SK-N-SH (cell line): ENCODE results near the gene SNX8. TPM values are rescaled to one million over a fixed set of nuclear protein-coding genes. Genes with fewer than 3 reads are reported as not detected.

ENCODE experiments used
- CTCF ChIA-PET: fragments of 300-600, 350-600 bp; formaldehyde crosslinking; extraction: SDS; loops from one replicate; lab custom pipeline; 2021; lab: Yijun Ruan, JAX
- POLR2A ChIA-PET: fragments of 350-600 bp; sonication (Branson Sonifier 250); formaldehyde crosslinking; extraction: SDS; loops from one replicate; lab custom pipeline; 2020; ENCODE audit warnings: antibody characterized with exemption, inconsistent platforms; lab: Yijun Ruan, JAX
- DNase-seq: peaks from one replicate; pipeline ENCODE4 v3.0.0; 2012
- H2AFZ ChIP-seq: fragments of 200-600 bp; sonication (generic); 2 replicates; pipeline ENCODE4 v1.8.1; 2016; ENCODE audit warnings: antibody characterized with exemption, mild to moderate bottlenecking, low read depth
- H3F3A ChIP-seq: fragments of 200-600 bp; sonication (generic); replicated peaks from 2 replicates; pipeline ENCODE3; 2016; ENCODE audit warnings: antibody characterized with exemption, mild to moderate bottlenecking; ENCODE audit not compliant: insufficient read depth
- H3K27ac ChIP-seq, 2 experiments: fragments of 200-500 bp in 1 of 2; fragments of 200-600 bp in 1 of 2; sonication (Bioruptor generic) in 1 of 2; sonication (generic), shearing (Covaris generic) in 1 of 2; 2 replicates each; pipeline versions ENCODE4 v1.5.1 to v1.6.1; 2014 to 2016; ENCODE audit warnings: low read depth in 2 of 2, inconsistent platforms in 1 of 2, low read length in 1 of 2, mild to moderate bottlenecking in 1 of 2, mixed read lengths in 1 of 2
- H3K27me3 ChIP-seq: fragments of 200-600 bp; sonication (generic), shearing (Covaris generic); 2 replicates; pipeline ENCODE4 v1.6.1; 2016; ENCODE audit warnings: mixed run types; ENCODE audit not compliant: insufficient read depth
- H3K36me3 ChIP-seq, 2 experiments: fragments of 200-500 bp in 1 of 2; fragments of 200-600 bp in 1 of 2; sonication (Bioruptor generic) in 1 of 2; sonication (generic) in 1 of 2; replicated peaks in 1 of 2; 2 replicates each; pipeline versions ENCODE3 to v1.5.1; 2014 to 2016; ENCODE audit warnings: low read length in 1 of 2, mild to moderate bottlenecking in 1 of 2; ENCODE audit not compliant: insufficient read depth in 2 of 2, control insufficient read depth in 1 of 2
- H3K4me1 ChIP-seq, 2 experiments: fragments of 200-500 bp in 1 of 2; fragments of 200-600 bp in 1 of 2; sonication (Bioruptor generic) in 1 of 2; sonication (generic), shearing (Covaris generic) in 1 of 2; 2 replicates each; pipeline versions ENCODE4 v1.5.1 to v1.6.1; 2014 to 2016; ENCODE audit warnings: low read depth in 1 of 2, low read length in 1 of 2, mixed run types in 1 of 2; ENCODE audit not compliant: insufficient read depth in 2 of 2, control insufficient read depth in 1 of 2
- H3K4me2 ChIP-seq: fragments of 200-600 bp; sonication (generic), shearing (Covaris generic); 2 replicates; pipeline ENCODE4 v1.6.1; 2017; ENCODE audit warnings: mixed run types
- H3K4me3 ChIP-seq, 2 experiments: fragments of 200-500 bp in 1 of 2; fragments of 200-600 bp in 1 of 2; sonication (Bioruptor generic) in 1 of 2; sonication (generic), shearing (Covaris generic) in 1 of 2; 2 replicates each; pipeline versions ENCODE4 v1.5.1 to v1.8.1; 2014 to 2016; ENCODE audit warnings: low read depth in 2 of 2, inconsistent platforms in 1 of 2, low read length in 1 of 2, mild to moderate bottlenecking in 1 of 2, mixed read lengths in 1 of 2, moderate library complexity in 1 of 2
- H3K79me2 ChIP-seq: fragments of 200-600 bp; sonication (generic); 2 replicates; pipeline ENCODE4 v1.8.1; 2017; ENCODE audit warnings: mild to moderate bottlenecking; ENCODE audit not compliant: insufficient read depth
- H3K9ac ChIP-seq: fragments of 200-600 bp; sonication (generic); 2 replicates; pipeline ENCODE4 v1.6.1; 2017; ENCODE audit warnings: mixed run types
- H3K9me2 ChIP-seq: fragments of 200-600 bp; sonication (generic); 2 replicates; pipeline ENCODE4 v1.6.1; 2017; ENCODE audit warnings: mixed run types
- H3K9me3 ChIP-seq: fragments of 200-600 bp; sonication (generic); 2 replicates; pipeline ENCODE4 v1.6.1; 2017; ENCODE audit warnings: mixed run types, mild to moderate bottlenecking, moderate library complexity
- H4K20me1 ChIP-seq: fragments of 200-600 bp; sonication (generic); 2 replicates; pipeline ENCODE4 v1.6.1; 2017; ENCODE audit warnings: mild to moderate bottlenecking, mixed run types; ENCODE audit not compliant: insufficient read depth
- CHD2 ChIP-seq: fragments of 150-350 bp; IDR thresholded peaks from 2 replicates; pipeline ENCODE4 v1.6.1; 2018; ENCODE audit warnings: low read length; ENCODE audit not compliant: partially characterized antibody
- ELF1 ChIP-seq: IDR thresholded peaks from 2 replicates; pipeline ENCODE4 v1.4.0; 2012
- EP300 ChIP-seq, 2 experiments: IDR thresholded peaks; 2 replicates each; pipeline versions ENCODE4 v1.4.0 to v1.6.1; 2012; ENCODE audit warnings: borderline replicate concordance in 1 of 2, low read depth in 1 of 2, low read length in 1 of 2
- FOSL2 ChIP-seq: IDR thresholded peaks from 2 replicates; pipeline ENCODE4 v1.4.0; 2012; ENCODE audit warnings: low read depth, mild to moderate bottlenecking, moderate library complexity, borderline replicate concordance
- FOXJ3 ChIP-seq: sonication (generic); formaldehyde crosslinking; IDR thresholded peaks from 2 replicates; pipeline ENCODE4 v1.5.1; 2020; ENCODE audit warnings: mild to moderate bottlenecking, missing genetic modification reagents
- GABPA ChIP-seq: IDR thresholded peaks from 2 replicates; pipeline ENCODE4 v1.4.0; 2012; ENCODE audit warnings: low read depth, mild to moderate bottlenecking
- JUND ChIP-seq: IDR thresholded peaks from 2 replicates; pipeline ENCODE4 v1.4.0; 2012
- MEF2A ChIP-seq: IDR thresholded peaks from 2 replicates; pipeline ENCODE4 v1.4.0; 2012; ENCODE audit warnings: low read depth, borderline replicate concordance
- MXI1 ChIP-seq: IDR thresholded peaks from 2 replicates; pipeline ENCODE4 v1.6.1; 2012; ENCODE audit warnings: mild to moderate bottlenecking, low read depth, low read length, improper control_type of control experiment
- NFIC ChIP-seq: IDR thresholded peaks from 2 replicates; pipeline ENCODE4 v1.4.0; 2012; ENCODE audit warnings: borderline replicate concordance
- NRF1 ChIP-seq: IDR thresholded peaks from 2 replicates; pipeline ENCODE4 v1.6.1; 2012; ENCODE audit warnings: low read depth, mild to moderate bottlenecking, low read length
- POLR2AphosphoS5 ChIP-seq: IDR thresholded peaks from 2 replicates; pipeline ENCODE4 v1.6.1; 2012; ENCODE audit warnings: low read depth, low read length
- RAD21 ChIP-seq: IDR thresholded peaks from 2 replicates; pipeline ENCODE4 v1.6.1; 2012; ENCODE audit warnings: mild to moderate bottlenecking, low read length
- RCOR1 ChIP-seq: fragments of 150-350 bp; IDR thresholded peaks from 2 replicates; pipeline ENCODE4 v1.6.1; 2017; ENCODE audit warnings: antibody characterized with exemption, low read length
- RFX5 ChIP-seq: IDR thresholded peaks from 2 replicates; pipeline ENCODE4 v1.6.1; 2012; ENCODE audit warnings: mild to moderate bottlenecking, improper control_type of control experiment, low read length
- SMC3 ChIP-seq: IDR thresholded peaks from 2 replicates; pipeline ENCODE4 v1.6.1; 2012; ENCODE audit warnings: low read depth, low read length, improper control_type of control experiment
- TAF1 ChIP-seq: IDR thresholded peaks from 2 replicates; pipeline ENCODE4 v1.6.1; 2012; ENCODE audit warnings: low read depth, mild to moderate bottlenecking, low read length, moderate library complexity, borderline replicate concordance
- TCF12 ChIP-seq: IDR thresholded peaks from 2 replicates; pipeline ENCODE4 v1.4.0; 2012
- USF1 ChIP-seq: IDR thresholded peaks from 2 replicates; pipeline ENCODE4 v1.4.0; 2012; ENCODE audit warnings: low read depth, borderline replicate concordance
- WGBS: methylation state at CpG from one replicate; pipeline ENCODE4 v1.1.6; 2017; ENCODE audit warnings: low lambda C conversion rate; 5-methylcytosine and 5-hydroxymethylcytosine counted together
- polyA plus RNA-seq, 3 experiments: library from polyadenylated mRNA; depleted of rRNA; stranded (reverse); fragments of >200 nt; gene quantifications; 2 replicates each; pipeline ENCODE4 v1.2.3, GENCODE V29; 2012
- TF ChIP-seq, protein P1 (sequence below): IDR thresholded peaks from 2 replicates; pipeline ENCODE4 v1.4.0; 2012; ENCODE audit warnings: low read depth
- TF ChIP-seq, protein P2 (sequence below): IDR thresholded peaks from 2 replicates; pipeline ENCODE4; 2012
- TF ChIP-seq, protein P3 (sequence below): IDR thresholded peaks from 2 replicates; pipeline ENCODE4 v1.4.0; 2012; ENCODE audit warnings: low read depth, borderline replicate concordance

SNX8 gene
- polyA plus RNA-seq, 1 of the 3 experiments (the other 2 are of a cell fraction) = 20.6 TPM

DNA sequence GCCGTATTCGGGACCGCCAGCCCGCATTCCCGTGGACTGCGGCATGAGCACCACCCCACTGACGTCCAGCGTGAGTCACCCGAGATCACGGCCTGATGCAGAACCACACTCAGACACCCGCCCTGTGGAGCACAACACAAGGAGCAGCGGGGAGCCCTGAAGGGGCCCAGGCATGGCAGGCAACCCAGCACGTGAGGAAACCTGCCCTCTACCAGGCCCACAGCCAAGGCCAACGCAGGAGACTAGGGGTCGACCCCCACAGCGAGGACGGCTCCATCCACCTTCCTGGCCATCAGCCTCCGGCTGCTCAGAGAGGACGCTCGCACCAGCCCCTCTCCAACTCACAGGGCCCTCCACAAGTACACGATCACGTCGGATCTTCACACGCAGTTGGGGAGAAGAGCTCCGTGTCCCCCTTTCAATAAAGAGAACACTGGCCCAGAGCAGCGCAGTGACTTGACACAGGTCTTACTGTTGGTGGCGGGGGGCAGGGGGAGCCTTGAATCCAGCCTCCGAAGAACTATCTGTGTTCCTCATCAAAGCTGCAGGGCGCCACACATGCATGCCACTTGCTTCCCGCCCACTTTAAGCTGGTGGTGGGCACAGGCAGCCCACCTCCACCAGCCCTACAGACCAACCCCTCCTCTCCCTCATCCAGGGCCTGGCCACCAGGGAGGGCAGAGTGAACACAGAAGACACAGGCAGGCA is 103.5 kb downstream of the SNX8 start:
- Histone ChIP-seq H3F3A (no peaks in the 10 kb centered on the region), H2AFZ (no peak overlapping the region), H3K4me2 (no peak overlapping the region), H3K9me2 (no peaks in the 10 kb centered on the region), H3K4me1 (peaks cover 0 to 8% of the 10 kb centered on the region in 2 experiments; a peak in 1 of 4 replicates)
- POLR2A ChIA-PET = no interaction called here
- TF ChIP-seq, protein P1, sequence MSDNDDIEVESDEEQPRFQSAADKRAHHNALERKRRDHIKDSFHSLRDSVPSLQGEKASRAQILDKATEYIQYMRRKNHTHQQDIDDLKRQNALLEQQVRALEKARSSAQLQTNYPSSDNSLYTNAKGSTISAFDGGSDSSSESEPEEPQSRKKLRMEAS = no peak
- no peak for TF ChIP-seq ELF1
- TF ChIP-seq NFIC = no peak
- no peak for TF ChIP-seq RAD21
- TF ChIP-seq JUND = no peak
- no peak for TF ChIP-seq SMC3
- TF ChIP-seq POLR2AphosphoS5 = no peak
- TF ChIP-seq NRF1 = no peak
- no peak for TF ChIP-seq CHD2
- TF ChIP-seq, protein P2, sequence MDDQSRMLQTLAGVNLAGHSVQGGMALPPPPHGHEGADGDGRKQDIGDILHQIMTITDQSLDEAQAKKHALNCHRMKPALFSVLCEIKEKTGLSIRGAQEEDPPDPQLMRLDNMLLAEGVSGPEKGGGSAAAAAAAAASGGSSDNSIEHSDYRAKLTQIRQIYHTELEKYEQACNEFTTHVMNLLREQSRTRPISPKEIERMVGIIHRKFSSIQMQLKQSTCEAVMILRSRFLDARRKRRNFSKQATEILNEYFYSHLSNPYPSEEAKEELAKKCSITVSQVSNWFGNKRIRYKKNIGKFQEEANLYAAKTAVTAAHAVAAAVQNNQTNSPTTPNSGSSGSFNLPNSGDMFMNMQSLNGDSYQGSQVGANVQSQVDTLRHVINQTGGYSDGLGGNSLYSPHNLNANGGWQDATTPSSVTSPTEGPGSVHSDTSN = no peak
- no peak for TF ChIP-seq MEF2A
- no peak for TF ChIP-seq TCF12
- no peak for TF ChIP-seq FOXJ3
- no peak for TF ChIP-seq EP300 (IDR thresholded peaks at IDR 0.05; ENCODE audit: borderline replicate concordance in 1 of 2, low read depth in 1 of 2, low read length in 1 of 2)
- TF ChIP-seq, all 33 proteins: peak for 0
- Histone ChIP-seq H3K9me3 (no peaks in the 10 kb centered on the region), H3K4me3 (no peak overlapping the region), H3K36me3 (peaks cover 54 to 60% of the 10 kb centered on the region in 2 experiments), H3K79me2 (no peaks in the 10 kb centered on the region), H4K20me1 (0 out of 2 replicates have a peak, but pooled peaks cover 5% of the 10 kb centered on the region), H3K27ac (no peak overlapping the region), H3K9ac (no peak overlapping the region), H3K27me3 (no peaks in the 10 kb centered on the region)
- CTCF ChIA-PET = interaction anchor here (0.9 to 2.5 kb wide), 10 partner anchors 22 to 547 kb away, joined by 3 to 23 read pairs (median 7); partner anchors contain the start of gene MAD1L1
- no peak for DNase-seq
- WGBS = 94% methylated on average over 29 of the region's 30 CpGs

- ChIA-PET POLR2A (interaction anchor here (0.5 to 0.7 kb wide), 3 partner anchors 164 to 538 kb away, joined by 3 read pairs; no protein-coding TSS in a partner anchor), CTCF (interaction anchor here (0.6 to 2.7 kb wide), 53 partner anchors 10 to 647 kb away, joined by 3 to 23 read pairs (median 4); partner anchors contain the start of gene MAD1L1)
- no peak for DNase-seq
- Histone ChIP-seq H3F3A (no peaks in the 10 kb centered on the region), H3K9me3 (no peaks in the 10 kb centered on the region), H3K4me3 (no peak overlapping the region), H3K36me3 (peaks cover 48 to 55% of the 10 kb centered on the region in 2 experiments), H4K20me1 (0 out of 2 replicates have a peak, but pooled peaks cover 5% of the 10 kb centered on the region), H3K9me2 (no peaks in the 10 kb centered on the region), H3K79me2 (no peaks in the 10 kb centered on the region), H3K27me3 (no peaks in the 10 kb centered on the region), H3K27ac (no peak overlapping the region; a peak in 1 of 4 replicates), H3K4me2 (no peak overlapping the region), H3K9ac (no peak overlapping the region), H3K4me1 (peaks cover 0 to 14% of the 10 kb centered on the region in 2 experiments; a peak in 1 of 4 replicates), H2AFZ (no peak overlapping the region)
- WGBS = 72% methylated on average over 7 of the region's 8 CpGs
- TF ChIP-seq MXI1 = no peak
- TF ChIP-seq, protein P3, sequence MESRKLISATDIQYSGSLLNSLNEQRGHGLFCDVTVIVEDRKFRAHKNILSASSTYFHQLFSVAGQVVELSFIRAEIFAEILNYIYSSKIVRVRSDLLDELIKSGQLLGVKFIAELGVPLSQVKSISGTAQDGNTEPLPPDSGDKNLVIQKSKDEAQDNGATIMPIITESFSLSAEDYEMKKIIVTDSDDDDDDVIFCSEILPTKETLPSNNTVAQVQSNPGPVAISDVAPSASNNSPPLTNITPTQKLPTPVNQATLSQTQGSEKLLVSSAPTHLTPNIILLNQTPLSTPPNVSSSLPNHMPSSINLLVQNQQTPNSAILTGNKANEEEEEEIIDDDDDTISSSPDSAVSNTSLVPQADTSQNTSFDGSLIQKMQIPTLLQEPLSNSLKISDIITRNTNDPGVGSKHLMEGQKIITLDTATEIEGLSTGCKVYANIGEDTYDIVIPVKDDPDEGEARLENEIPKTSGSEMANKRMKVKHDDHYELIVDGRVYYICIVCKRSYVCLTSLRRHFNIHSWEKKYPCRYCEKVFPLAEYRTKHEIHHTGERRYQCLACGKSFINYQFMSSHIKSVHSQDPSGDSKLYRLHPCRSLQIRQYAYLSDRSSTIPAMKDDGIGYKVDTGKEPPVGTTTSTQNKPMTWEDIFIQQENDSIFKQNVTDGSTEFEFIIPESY = no peak
- TF ChIP-seq SMC3 = no peak
- TF ChIP-seq FOSL2 = no peak
- no peak for TF ChIP-seq GABPA
- no peak for TF ChIP-seq POLR2AphosphoS5
- no peak for TF ChIP-seq RCOR1
- no peak for TF ChIP-seq ELF1
- no peak for TF ChIP-seq TAF1
- no peak for TF ChIP-seq JUND
- TF ChIP-seq USF1 = no peak
- TF ChIP-seq NFIC = no peak
- no peak for TF ChIP-seq RFX5
Measured at GRCh38 chr7:2209961-2210323, 104.3 kb downstream of the SNX8 start.
